GM13977 (cell line): ENCODE results near the gene CAPSL.

Experiments
- DNase-seq: peaks from one replicate; pipeline ENCODE4 v3.0.0; 2012; ENCODE audit warnings: low spot score
- in situ Hi-C: fragments of 300-500 bp; cut with MboI; formaldehyde crosslinking; loops from one replicate; pipeline ENCODE4 v1.12.0; 2022; ENCODE audit warnings: low sequenced_read_pairs, low pct_unique_long_range_greater_than_20kb, mixed read lengths, inconsistent platforms; ENCODE audit not compliant: unreplicated experiment
- TF ChIP-seq, protein P1 (sequence below): IDR thresholded peaks from 2 replicates; pipeline ENCODE4 v1.5.1; 2012; ENCODE audit warnings: mild to moderate bottlenecking, control low read depth; ENCODE audit not compliant: insufficient read depth; ENCODE audit errors: extremely low read depth, missing control alignments

The CAPSL gene

DNA sequence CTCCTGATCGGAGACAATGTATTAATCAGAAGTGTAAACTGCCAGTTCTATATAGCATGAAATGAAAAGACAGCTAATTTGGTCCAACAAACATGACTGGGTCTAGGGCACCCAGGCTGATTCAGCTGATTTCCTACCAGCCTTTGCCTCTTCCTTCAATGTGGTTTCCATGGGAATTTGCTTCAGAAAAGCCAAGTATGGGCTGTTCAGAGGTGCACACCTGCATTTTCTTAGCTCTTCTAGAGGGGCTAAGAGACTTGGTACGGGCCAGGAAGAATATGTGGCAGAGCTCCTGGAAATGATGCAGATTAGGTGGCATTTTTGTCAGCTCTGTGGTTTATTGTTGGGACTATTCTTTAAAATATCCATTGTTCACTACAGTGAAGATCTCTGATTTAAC, 59.3 kb downstream of the CAPSL start:
- in situ Hi-C loops: no loop called here
- TF ChIP-seq, protein P1, sequence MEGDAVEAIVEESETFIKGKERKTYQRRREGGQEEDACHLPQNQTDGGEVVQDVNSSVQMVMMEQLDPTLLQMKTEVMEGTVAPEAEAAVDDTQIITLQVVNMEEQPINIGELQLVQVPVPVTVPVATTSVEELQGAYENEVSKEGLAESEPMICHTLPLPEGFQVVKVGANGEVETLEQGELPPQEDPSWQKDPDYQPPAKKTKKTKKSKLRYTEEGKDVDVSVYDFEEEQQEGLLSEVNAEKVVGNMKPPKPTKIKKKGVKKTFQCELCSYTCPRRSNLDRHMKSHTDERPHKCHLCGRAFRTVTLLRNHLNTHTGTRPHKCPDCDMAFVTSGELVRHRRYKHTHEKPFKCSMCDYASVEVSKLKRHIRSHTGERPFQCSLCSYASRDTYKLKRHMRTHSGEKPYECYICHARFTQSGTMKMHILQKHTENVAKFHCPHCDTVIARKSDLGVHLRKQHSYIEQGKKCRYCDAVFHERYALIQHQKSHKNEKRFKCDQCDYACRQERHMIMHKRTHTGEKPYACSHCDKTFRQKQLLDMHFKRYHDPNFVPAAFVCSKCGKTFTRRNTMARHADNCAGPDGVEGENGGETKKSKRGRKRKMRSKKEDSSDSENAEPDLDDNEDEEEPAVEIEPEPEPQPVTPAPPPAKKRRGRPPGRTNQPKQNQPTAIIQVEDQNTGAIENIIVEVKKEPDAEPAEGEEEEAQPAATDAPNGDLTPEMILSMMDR: no peak
- no peak for DNase-seq

DNA sequence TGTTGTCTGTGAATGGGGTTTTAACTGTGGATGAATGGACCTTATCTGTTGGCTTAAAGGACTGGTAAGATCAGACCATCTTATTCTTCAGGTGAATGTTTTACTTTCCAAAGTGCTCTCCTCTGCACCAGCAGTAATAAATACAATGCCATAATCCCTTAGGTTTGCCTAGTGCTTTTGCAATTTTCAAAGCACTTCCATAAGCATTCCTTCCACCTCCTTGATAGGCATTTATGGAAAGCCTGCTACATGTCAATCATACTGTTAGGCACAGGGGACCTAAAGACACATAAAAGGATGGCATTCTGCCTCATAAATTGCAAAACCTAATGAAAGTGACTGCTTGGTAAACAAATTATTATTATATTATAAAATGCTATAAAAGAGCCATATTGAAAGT, 60.3 kb downstream of the CAPSL start:
- in situ Hi-C loops: no loop called here
- TF ChIP-seq, protein P1: no peak
- DNase-seq: no peak

DNA sequence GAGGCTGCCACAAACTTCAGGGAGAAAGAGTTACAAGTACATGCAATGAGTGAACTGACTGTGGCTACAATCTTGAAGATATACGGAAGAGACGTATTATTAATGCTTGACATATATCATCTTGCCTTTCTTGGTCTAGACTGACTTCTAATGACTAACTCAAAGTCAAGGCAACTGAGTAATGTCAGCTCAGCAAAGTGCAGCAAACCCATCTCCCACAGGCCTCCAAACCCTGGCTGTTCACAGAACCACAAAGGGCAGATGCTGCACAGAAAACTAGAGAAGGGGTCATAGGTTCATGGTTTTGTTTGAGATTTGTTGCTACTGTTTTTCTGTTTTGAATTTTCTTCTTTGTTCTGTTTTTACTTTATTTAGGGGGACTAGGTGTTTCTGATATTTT, 60.8 kb downstream of the CAPSL start:
- in situ Hi-C loops: no loop called here
- DNase-seq: no peak
- TF ChIP-seq, protein P1: no peak

DNA sequence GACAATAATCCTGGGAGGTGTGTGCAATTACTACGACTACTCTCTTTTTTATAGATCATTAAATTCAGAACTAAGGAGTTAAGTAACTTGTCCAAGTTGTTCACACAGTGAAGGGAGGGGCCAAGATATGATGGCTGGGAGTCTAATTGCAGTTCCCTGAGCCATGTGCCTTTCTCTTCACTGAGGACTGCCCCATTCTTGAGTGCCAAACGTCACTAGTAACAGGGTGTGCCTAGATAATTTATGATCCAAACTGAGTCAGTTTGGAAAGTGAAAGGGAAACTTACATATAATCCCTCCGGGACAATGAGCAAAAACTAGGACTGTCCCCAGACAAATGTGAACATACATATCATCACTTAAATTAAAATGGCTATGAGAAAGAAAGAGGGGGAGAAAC, 61.5 kb downstream of the CAPSL start:
- TF ChIP-seq, protein P1: no peak
- no peak for DNase-seq
- in situ Hi-C loops: no loop called here

DNA sequence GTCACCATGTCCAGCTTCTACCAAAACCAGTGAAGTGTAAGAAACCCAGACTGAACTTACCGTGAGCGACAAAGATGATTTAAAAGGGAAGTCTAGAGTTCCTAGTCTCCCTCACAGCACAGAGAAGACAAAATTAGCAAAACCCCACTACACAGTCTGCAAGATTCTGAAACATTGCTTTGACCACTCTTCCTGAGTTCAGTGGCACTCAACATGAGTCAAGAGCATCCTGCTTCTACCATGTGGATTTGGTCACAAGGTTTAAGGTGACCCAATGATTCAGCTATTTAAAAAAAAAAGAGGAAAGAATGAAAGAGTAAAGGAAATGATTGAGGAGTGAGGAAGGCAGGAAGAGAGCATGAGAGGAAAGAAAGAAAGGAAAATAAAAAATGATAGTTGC, 62.0 kb downstream of the CAPSL start:
- DNase-seq: no peak
- in situ Hi-C loops: no loop called here
- TF ChIP-seq, protein P1: no peak

DNA sequence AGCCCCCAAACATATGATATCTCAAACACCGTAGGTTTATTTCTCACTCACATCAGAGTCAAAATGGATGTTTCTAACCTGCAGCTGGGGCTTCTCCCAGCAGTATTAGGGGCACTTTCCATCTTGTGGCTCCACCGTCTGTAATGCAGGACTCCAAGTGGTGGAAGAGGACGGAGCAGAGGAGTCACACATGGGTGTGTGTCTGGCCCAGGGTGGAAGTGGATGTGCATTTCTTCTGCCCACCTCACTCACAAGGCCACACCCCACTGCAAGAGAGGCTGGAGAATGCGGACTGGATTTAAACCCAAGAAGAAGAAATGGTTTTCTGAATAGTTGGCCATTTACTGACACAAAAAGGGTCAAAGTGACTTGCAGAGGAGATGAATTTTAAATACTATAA, 67.8 kb downstream of the CAPSL start:
- no peak for DNase-seq
- in situ Hi-C loops: no loop called here
- TF ChIP-seq, protein P1: no peak

DNA sequence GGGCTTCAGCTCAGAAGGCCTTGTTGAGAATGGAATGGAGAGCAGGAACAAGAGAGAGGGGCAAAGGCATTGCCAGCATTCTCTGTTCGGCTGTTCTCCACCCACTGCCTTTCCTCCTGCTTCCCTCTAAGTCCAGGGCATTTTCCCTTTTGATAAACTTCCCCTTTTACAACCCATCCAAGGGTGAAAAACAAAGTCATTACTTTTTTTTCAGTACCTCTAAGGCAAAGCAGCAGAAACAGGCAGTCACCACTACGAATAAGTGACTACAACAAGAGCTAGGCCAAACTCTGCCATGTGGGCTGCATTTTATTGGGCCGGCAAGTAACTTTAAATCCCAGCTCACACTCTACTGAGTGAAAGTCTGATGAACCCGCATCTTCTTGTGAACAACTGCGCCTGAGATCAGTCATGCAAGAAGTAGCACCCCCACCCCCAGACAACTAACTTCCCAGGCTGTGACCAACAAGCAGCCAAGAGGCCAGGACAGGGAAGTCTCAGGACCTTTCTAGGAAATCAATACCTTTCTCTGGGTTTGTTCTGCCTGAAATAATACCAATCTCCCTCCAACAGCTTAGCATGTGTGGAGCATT, 68.6 kb downstream of the CAPSL start:
- TF ChIP-seq, protein P1: no peak
- in situ Hi-C loops: no loop called here
- DNase-seq: no peak
